ENCODE data around the gene MSRB3. TPM values are rescaled to one million over a fixed set of nuclear protein-coding genes. Genes with fewer than 3 reads are reported as not detected.

The MSRB3 gene
- total RNA-seq, 2 donors from 2014 or later, result 1.2 to 2.1 TPM

DNA sequence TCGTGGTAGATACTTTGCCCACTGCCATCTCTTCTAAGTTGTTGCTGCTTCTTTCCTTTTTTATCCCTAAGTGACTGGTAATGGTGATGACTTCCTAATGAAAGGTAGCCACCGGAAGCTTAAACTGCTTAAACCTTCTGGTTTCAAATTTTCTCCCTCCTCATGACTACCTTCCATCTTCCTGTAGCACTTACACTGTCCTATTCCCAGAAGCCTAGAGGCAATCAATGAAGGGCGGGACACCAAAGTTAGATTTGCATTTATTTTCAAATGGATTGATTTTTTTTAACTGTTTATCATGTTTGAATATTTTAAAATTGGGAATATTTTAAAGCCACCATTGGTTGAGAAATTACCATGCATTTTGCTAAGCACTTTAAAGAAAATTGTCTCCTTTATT is 64.7 kb downstream of the MSRB3 start:
- 97% methylated on average over 3 of the region's 3 CpGs; no CpG with 5 or more reads in 1 of the 2 experiments for WGBS, 2 experiments (ENCODE audit: insufficient coverage in 1 of 2, insufficient read length in 1 of 2)
- no peak overlapping the region for H3K4me3 ChIP-seq (ENCODE audit: low read length)
- H3K27ac ChIP-seq (ENCODE audit: low read depth, low read length), result no peak overlapping the region
- H3K27me3 ChIP-seq (ENCODE audit: control insufficient read depth, insufficient read depth, low read length, poor library complexity, severe bottlenecking), result peaks cover 14% of the 10 kb centered on the region
- no peak for DNase-seq
- Mint-ChIP-seq H3K9me3 (peaks cover 4% of the 10 kb centered on the region), H3K27ac (no peak overlapping the region), H3K36me3 (ENCODE audit: low read depth) (no peaks in the 10 kb centered on the region), H3K4me1 (peaks cover 5% of the 10 kb centered on the region), H3K4me3 (no peak overlapping the region), H3K27me3 (ENCODE audit: insufficient read depth) (peaks cover 42% of the 10 kb centered on the region)
- no peak overlapping the region for H3K9ac ChIP-seq (ENCODE audit: extremely low read depth, low read length, poor library complexity, severe bottlenecking)
- H3K4me1 ChIP-seq (ENCODE audit: control insufficient read depth, insufficient read depth, low read length), result peaks cover 3% of the 10 kb centered on the region
- H3K9me3 ChIP-seq (ENCODE audit: control insufficient read depth, low read length), result no peaks in the 10 kb centered on the region
- no peaks in the 10 kb centered on the region for H3K36me3 ChIP-seq (ENCODE audit: control insufficient read depth, insufficient read depth, low read length)
- no peak for TF ChIP-seq CTCF (conservative IDR thresholded peaks at IDR 0.05)

- peaks cover 3% of the 10 kb centered on the region for H3K4me1 ChIP-seq (ENCODE audit: control insufficient read depth, insufficient read depth, low read length)
- H3K9ac ChIP-seq (ENCODE audit: extremely low read depth, low read length, poor library complexity, severe bottlenecking), result no peak overlapping the region
- H3K4me3 Mint-ChIP-seq, result no peak overlapping the region
- no peaks in the 10 kb centered on the region for H3K36me3 ChIP-seq (ENCODE audit: control insufficient read depth, insufficient read depth, low read length)
- H3K4me3 ChIP-seq (ENCODE audit: low read length), result no peak overlapping the region
- no peaks in the 10 kb centered on the region for H3K36me3 Mint-ChIP-seq (ENCODE audit: low read depth)
- H3K27me3 Mint-ChIP-seq (ENCODE audit: insufficient read depth), result peaks cover 46% of the 10 kb centered on the region
- H3K27ac Mint-ChIP-seq, result no peak overlapping the region
- no peak for TF ChIP-seq CTCF (conservative IDR thresholded peaks at IDR 0.05)
- peaks cover 14% of the 10 kb centered on the region for H3K27me3 ChIP-seq (ENCODE audit: control insufficient read depth, insufficient read depth, low read length, poor library complexity, severe bottlenecking)
- no peaks in the 10 kb centered on the region for H3K9me3 ChIP-seq (ENCODE audit: control insufficient read depth, low read length)
- 79% methylated on average over 1 of the region's 1 CpG; no CpG with 5 or more reads in 1 of the 2 experiments for WGBS, 2 experiments (ENCODE audit: insufficient coverage in 1 of 2, insufficient read length in 1 of 2)
- H3K9me3 Mint-ChIP-seq, result peaks cover 4% of the 10 kb centered on the region
- no peak for DNase-seq
- peaks cover 5% of the 10 kb centered on the region for H3K4me1 Mint-ChIP-seq
- no peak overlapping the region for H3K27ac ChIP-seq (ENCODE audit: low read depth, low read length)
Measured at GRCh38 chr12:65343801-65344200, 65.3 kb downstream of the MSRB3 start.

DNA sequence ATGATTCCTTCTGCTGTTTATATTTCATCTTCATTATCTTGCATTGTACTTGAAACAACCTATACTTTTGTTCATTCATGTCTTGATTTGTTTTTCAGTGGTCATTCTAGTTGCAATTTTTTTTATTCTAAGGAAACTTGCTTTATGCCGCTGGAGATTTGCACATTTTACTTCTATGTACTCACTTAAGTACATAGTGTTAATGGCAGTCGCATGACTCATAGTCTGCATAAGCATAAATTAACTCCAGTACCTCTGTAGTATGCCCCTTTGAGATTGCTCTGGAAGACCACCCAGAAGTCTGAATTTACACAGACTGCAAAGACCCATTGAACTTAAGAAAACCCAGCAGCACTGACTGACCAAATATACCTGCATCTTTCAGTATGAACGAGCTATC is 77.0 kb downstream of the MSRB3 start:
- no peak overlapping the region for H3K9ac ChIP-seq (ENCODE audit: extremely low read depth, low read length, poor library complexity, severe bottlenecking)
- WGBS, 2 experiments (ENCODE audit: insufficient coverage in 1 of 2, insufficient read length in 1 of 2), result 64 to 93% methylated on average over 2 to 3 of the region's 3 CpGs
- peaks cover 4% of the 10 kb centered on the region for H3K9me3 Mint-ChIP-seq
- H3K36me3 ChIP-seq (ENCODE audit: control insufficient read depth, insufficient read depth, low read length), result no peaks in the 10 kb centered on the region
- no peak overlapping the region for H3K4me3 Mint-ChIP-seq
- H3K27me3 ChIP-seq (ENCODE audit: control insufficient read depth, insufficient read depth, low read length, poor library complexity, severe bottlenecking), result no peaks in the 10 kb centered on the region
- H3K27ac ChIP-seq (ENCODE audit: low read depth, low read length), result no peak overlapping the region
- no peak overlapping the region for H3K4me3 ChIP-seq (ENCODE audit: low read length)
- H3K27ac Mint-ChIP-seq, result no peak overlapping the region
- no peaks in the 10 kb centered on the region for H3K4me1 ChIP-seq (ENCODE audit: control insufficient read depth, insufficient read depth, low read length)
- peaks cover 6% of the 10 kb centered on the region for H3K27me3 Mint-ChIP-seq (ENCODE audit: insufficient read depth)
- no peaks in the 10 kb centered on the region for H3K36me3 Mint-ChIP-seq (ENCODE audit: low read depth)
- no peak for TF ChIP-seq CTCF (conservative IDR thresholded peaks at IDR 0.05)
- H3K9me3 ChIP-seq (ENCODE audit: control insufficient read depth, low read length), result no peaks in the 10 kb centered on the region
- H3K4me1 Mint-ChIP-seq, result peaks cover 1% of the 10 kb centered on the region
- DNase-seq, result no peak

Data from endodermal cell (in vitro differentiated cells).